H9 (cell line): ENCODE results near the gene GPR37L1. TPM values are rescaled to one million over a fixed set of nuclear protein-coding genes. Genes with fewer than 3 reads are reported as not detected.

ENCODE experiments used
- DNase-seq: peaks from one replicate; pipeline ENCODE4 v3.0.0-alpha.2; 2017
- H2AFZ ChIP-seq: one replicate; pipeline ENCODE4 v1.6.1; 2013; ENCODE audit warnings: mild to moderate bottlenecking, low read length, control low read depth, moderate library complexity
- H2AK5ac ChIP-seq: 2 replicates; pipeline ENCODE4 v1.6.1; 2013; ENCODE audit warnings: low read length, control low read depth, mixed read lengths; ENCODE audit not compliant: insufficient read length
- H2BK120ac ChIP-seq: one replicate; pipeline ENCODE4 v1.6.1; 2013; ENCODE audit warnings: low read depth, mild to moderate bottlenecking, low read length, control low read depth, inconsistent platforms; ENCODE audit not compliant: poor library complexity, severe bottlenecking
- H2BK12ac ChIP-seq: 2 replicates; pipeline ENCODE4 v1.6.1; 2013; ENCODE audit warnings: low read length, control low read depth, mixed read lengths, low read depth; ENCODE audit not compliant: insufficient read length
- H2BK15ac ChIP-seq: 2 replicates; pipeline ENCODE4 v1.6.1; 2013; ENCODE audit warnings: low read depth, low read length, control low read depth
- H2BK20ac ChIP-seq: one replicate; pipeline ENCODE4 v1.6.1; 2013; ENCODE audit warnings: low read depth, mild to moderate bottlenecking, low read length, control low read depth, inconsistent platforms; ENCODE audit not compliant: poor library complexity, severe bottlenecking
- H2BK5ac ChIP-seq: 2 replicates; pipeline ENCODE4 v1.6.1; 2013; ENCODE audit warnings: low read length, control low read depth, mixed read lengths; ENCODE audit not compliant: insufficient read length
- H3K14ac ChIP-seq: 2 replicates; pipeline ENCODE4 v1.6.1; 2013; ENCODE audit warnings: low read length, control low read depth; ENCODE audit not compliant: insufficient read depth
- H3K18ac ChIP-seq: 2 replicates; pipeline ENCODE4 v1.6.1; 2013; ENCODE audit warnings: low read depth, mild to moderate bottlenecking, mixed read lengths, low read length, control low read depth; ENCODE audit not compliant: insufficient read length
- H3K23ac ChIP-seq: 2 replicates; pipeline ENCODE4 v1.6.1; 2013; ENCODE audit warnings: low read length, control low read depth, mixed read lengths, low read depth; ENCODE audit not compliant: insufficient read length
- H3K23me2 ChIP-seq: 2 replicates; pipeline ENCODE4 v1.6.1; 2013; ENCODE audit warnings: low read depth, mild to moderate bottlenecking, mixed read lengths, low read length, control low read depth; ENCODE audit not compliant: insufficient read length, poor library complexity, severe bottlenecking
- H3K27ac ChIP-seq: 2 replicates; pipeline ENCODE4 v1.5.1; 2013; ENCODE audit warnings: low read length, control low read depth, mixed read lengths, low read depth; ENCODE audit not compliant: insufficient read length
- H3K27me3 ChIP-seq: 2 replicates; pipeline ENCODE4 v1.6.1; 2013; ENCODE audit warnings: low read length, control low read depth, inconsistent platforms; ENCODE audit not compliant: insufficient read depth
- H3K4ac ChIP-seq: 2 replicates; pipeline ENCODE4 v1.6.1; 2013; ENCODE audit warnings: low read depth, mild to moderate bottlenecking, control low read depth, inconsistent platforms, low read length, moderate library complexity
- H3K4me1 ChIP-seq: 2 replicates; pipeline ENCODE4 v1.6.1; 2013; ENCODE audit warnings: low read length, control low read depth, inconsistent platforms; ENCODE audit not compliant: insufficient read depth
- H3K4me2 ChIP-seq: 2 replicates; pipeline ENCODE4 v1.6.1; 2013; ENCODE audit warnings: low read length, control low read depth, mixed read lengths; ENCODE audit not compliant: insufficient read length, insufficient read depth
- H3K56ac ChIP-seq: 2 replicates; pipeline ENCODE4 v1.6.1; 2013; ENCODE audit warnings: low read depth, mild to moderate bottlenecking, mixed read lengths, low read length, control low read depth; ENCODE audit not compliant: insufficient read length
- H3K79me1 ChIP-seq: 2 replicates; pipeline ENCODE4 v1.6.1; 2013; ENCODE audit warnings: low read depth, mild to moderate bottlenecking, moderate library complexity, low read length, control low read depth, inconsistent platforms; ENCODE audit not compliant: insufficient read depth, poor library complexity, severe bottlenecking
- H3K79me2 ChIP-seq: 2 replicates; pipeline ENCODE4 v1.6.1; 2013; ENCODE audit warnings: low read length, control low read depth, inconsistent platforms; ENCODE audit not compliant: insufficient read depth
- H3K9ac ChIP-seq: 2 replicates; pipeline ENCODE4 v1.6.1; 2013; ENCODE audit warnings: low read length, control low read depth, mixed read lengths; ENCODE audit not compliant: insufficient read length; ENCODE audit errors: extremely low read depth
- H3K9me3 ChIP-seq: one replicate; pipeline ENCODE4 v1.6.1; 2013; ENCODE audit warnings: low read depth, low read length, inconsistent platforms; ENCODE audit not compliant: control insufficient read depth
- H3T11ph ChIP-seq: one replicate; pipeline ENCODE4 v1.6.1; 2013; ENCODE audit warnings: mild to moderate bottlenecking, low read length, control low read depth, inconsistent platforms
- H4K20me1 ChIP-seq: one replicate; pipeline ENCODE4 v1.6.1; 2013; ENCODE audit not compliant: control insufficient read depth, insufficient read length, insufficient read depth
- H4K5ac ChIP-seq: 2 replicates; pipeline ENCODE4 v1.6.1; 2013; ENCODE audit warnings: low read depth, mild to moderate bottlenecking, mixed read lengths, low read length, control low read depth; ENCODE audit not compliant: insufficient read length
- H4K8ac ChIP-seq: replicated peaks from 2 replicates; pipeline ENCODE4 v1.6.1; 2013; ENCODE audit warnings: low read length, control low read depth, mixed read lengths, low read depth; ENCODE audit not compliant: insufficient read length
- H4K91ac ChIP-seq: 2 replicates; pipeline ENCODE4 v1.6.1; 2013; ENCODE audit warnings: low read depth, mild to moderate bottlenecking, moderate library complexity, mixed read lengths, low read length, control low read depth; ENCODE audit not compliant: insufficient read length
- H3K27ac Mint-ChIP-seq, 3 experiments: 2 replicates in 2 of 3; 3 replicates in 1 of 3; pipeline ENCODE4 v1.8.0; 2020 to 2021; ENCODE audit warnings: mixed read lengths in 3 of 3, mild to moderate bottlenecking in 1 of 3, moderate library complexity in 1 of 3
- H3K27me3 Mint-ChIP-seq: 2 replicates; pipeline ENCODE4 v1.8.0; 2021; ENCODE audit warnings: low read depth, mild to moderate bottlenecking, moderate library complexity, mixed read lengths
- H3K36me3 Mint-ChIP-seq, 3 experiments: 2 replicates in 2 of 3; 3 replicates in 1 of 3; pipeline ENCODE4 v1.8.0; 2020 to 2021; ENCODE audit warnings: low read depth in 3 of 3, mixed read lengths in 3 of 3; ENCODE audit not compliant: insufficient read depth in 1 of 3
- H3K4me1 Mint-ChIP-seq, 2 experiments: 2 replicates each; pipeline ENCODE4 v1.8.0; 2020; ENCODE audit warnings: mixed read lengths in 2 of 2
- H3K4me3 Mint-ChIP-seq, 2 experiments: 2 replicates in 1 of 2; 3 replicates in 1 of 2; pipeline ENCODE4 v1.8.0; 2020 to 2021; ENCODE audit warnings: mild to moderate bottlenecking in 2 of 2, mixed read lengths in 2 of 2, moderate library complexity in 1 of 2
- H3K9me3 Mint-ChIP-seq, 2 experiments: 2 replicates in 1 of 2; 3 replicates in 1 of 2; pipeline ENCODE4 v1.8.0; 2020; ENCODE audit warnings: mild to moderate bottlenecking in 2 of 2, mixed read lengths in 2 of 2, moderate library complexity in 1 of 2
- WGBS: extraction: QIAGEN DNeasy Blood & Tissue Kit; methylation state at CpG from one replicate; pipeline ENCODE4 v1.1.7; 2013; ENCODE audit warnings: missing lambda C conversion rate, low lambda C conversion rate, mixed read lengths; ENCODE audit not compliant: insufficient read length; ENCODE audit errors: extremely low coverage; 5-methylcytosine and 5-hydroxymethylcytosine counted together
- total RNA-seq: library from RNA; stranded (reverse); gene quantifications from 2 replicates; pipeline ENCODE4 v1.2.1, GENCODE V29; 2021
- TF ChIP-seq, protein P1 (sequence below): fragments of 200-600 bp; sonication (generic); conservative IDR thresholded peaks from 3 replicates; pipeline ENCODE4 v1.8.0; 2021; ENCODE audit warnings: antibody characterized with exemption, mild to moderate bottlenecking

GPR37L1 gene
- total RNA-seq, 1 experiment from 2014 or later, result 0.11 TPM

DNA sequence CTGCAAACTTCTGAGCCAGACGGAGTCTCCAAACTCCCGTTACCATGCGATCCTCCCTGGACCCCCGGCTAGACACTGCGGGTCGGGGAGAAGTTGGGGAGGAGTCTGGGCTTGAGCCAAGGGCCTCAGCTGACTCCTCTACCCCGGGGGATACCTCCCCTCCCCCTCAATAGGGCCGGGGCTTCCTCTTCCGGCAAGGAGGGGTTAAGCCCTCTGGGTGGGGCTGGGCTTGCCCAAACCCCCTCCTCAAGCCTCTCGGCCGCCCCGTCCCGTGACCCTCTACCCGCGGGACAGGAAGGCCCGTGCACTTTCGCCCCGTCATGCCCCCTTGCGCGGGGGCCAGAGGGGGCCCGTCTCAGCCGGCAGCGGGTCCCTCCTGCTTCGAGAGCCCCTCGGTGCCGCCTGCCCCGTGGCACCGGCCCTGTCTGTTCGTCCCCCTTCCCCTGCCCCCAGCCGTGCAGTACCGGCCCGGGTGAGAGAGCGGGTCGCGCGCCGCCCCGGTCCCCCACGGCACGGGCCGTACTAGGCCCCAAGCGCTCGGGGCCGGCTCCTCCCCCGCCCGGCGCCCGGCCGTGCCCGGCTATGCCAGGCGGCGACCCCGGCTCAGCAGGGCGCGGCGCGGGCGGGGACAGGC lies 21.2 kb downstream of the GPR37L1 start:
- Histone ChIP-seq H4K5ac (no peak overlapping the region), H3K9me3 (no peaks in the 10 kb centered on the region), H4K20me1 (no peaks in the 10 kb centered on the region), H4K91ac (no peak overlapping the region), H3K27ac (no peak overlapping the region), H3K4me2 (peak overlapping the region; percentile 74), H3K27me3 (no peaks in the 10 kb centered on the region; the same call in 1 of the 2 replicates), H3K4ac (no peak overlapping the region), H3T11ph (no peak overlapping the region), H2BK15ac (no peak overlapping the region), H2BK120ac (no peak overlapping the region), H3K14ac (no peak overlapping the region; the same call in 1 of the 2 replicates), H2BK5ac (no peak overlapping the region), H2BK20ac (no peak overlapping the region), H4K8ac (no peak overlapping the region), H3K23me2 (peaks cover 14% of the 10 kb centered on the region), H2AK5ac (no peak overlapping the region), H3K23ac (no peak overlapping the region), H2BK12ac (no peak overlapping the region), H3K18ac (no peak overlapping the region), H3K4me1 (peaks cover 3% of the 10 kb centered on the region; the same call in 1 of the 2 replicates), H3K79me2 (peaks cover 13% of the 10 kb centered on the region; the same call in 1 of the 2 replicates), H3K9ac (peak overlapping the region; percentile 35), H3K79me1 (peaks cover 11% of the 10 kb centered on the region), H3K56ac (no peak overlapping the region), H2AFZ (no peak overlapping the region)
- peak overlapping the region; percentile 24 to 79 (median 46); a peak in 5 of 7 replicates for H3K27ac Mint-ChIP-seq
- TF ChIP-seq, protein P1, sequence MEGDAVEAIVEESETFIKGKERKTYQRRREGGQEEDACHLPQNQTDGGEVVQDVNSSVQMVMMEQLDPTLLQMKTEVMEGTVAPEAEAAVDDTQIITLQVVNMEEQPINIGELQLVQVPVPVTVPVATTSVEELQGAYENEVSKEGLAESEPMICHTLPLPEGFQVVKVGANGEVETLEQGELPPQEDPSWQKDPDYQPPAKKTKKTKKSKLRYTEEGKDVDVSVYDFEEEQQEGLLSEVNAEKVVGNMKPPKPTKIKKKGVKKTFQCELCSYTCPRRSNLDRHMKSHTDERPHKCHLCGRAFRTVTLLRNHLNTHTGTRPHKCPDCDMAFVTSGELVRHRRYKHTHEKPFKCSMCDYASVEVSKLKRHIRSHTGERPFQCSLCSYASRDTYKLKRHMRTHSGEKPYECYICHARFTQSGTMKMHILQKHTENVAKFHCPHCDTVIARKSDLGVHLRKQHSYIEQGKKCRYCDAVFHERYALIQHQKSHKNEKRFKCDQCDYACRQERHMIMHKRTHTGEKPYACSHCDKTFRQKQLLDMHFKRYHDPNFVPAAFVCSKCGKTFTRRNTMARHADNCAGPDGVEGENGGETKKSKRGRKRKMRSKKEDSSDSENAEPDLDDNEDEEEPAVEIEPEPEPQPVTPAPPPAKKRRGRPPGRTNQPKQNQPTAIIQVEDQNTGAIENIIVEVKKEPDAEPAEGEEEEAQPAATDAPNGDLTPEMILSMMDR, result no peak
- peaks cover 13% of the 10 kb centered on the region for H3K27me3 Mint-ChIP-seq
- no peaks in the 10 kb centered on the region for H3K9me3 Mint-ChIP-seq
- no CpG with 5 or more reads among the region's 58 CpGs for WGBS
- H3K4me3 Mint-ChIP-seq, result peak overlapping the region; percentile 83 to 86
- DNase-seq, result peak; percentile 74
- peaks cover 15 to 22% of the 10 kb centered on the region in 2 experiments for H3K4me1 Mint-ChIP-seq
- H3K36me3 Mint-ChIP-seq, result peaks cover 0 to 3% (median 3%) of the 10 kb centered on the region in 3 experiments; a peak in 3 of 7 replicates
